Measurements from ENCODE around the gene SLC41A3. TPM values are rescaled to one million over a fixed set of nuclear protein-coding genes. Genes with fewer than 3 reads are reported as not detected.

Gene SLC41A3
- total RNA-seq, 2 donors from 2014 or later, result 31.1 to 34.0 TPM

GRCh38 chr3:126109146-126109879, 25.4 kb upstream of the SLC41A3 start:
- DNase-seq, result no peak
- intact Hi-C loops (cut with DNase I), result no loop called here

GRCh38 chr3:126108676-126109050, 24.7 kb upstream of the SLC41A3 start:
- intact Hi-C loops (cut with DNase I), result no loop called here
- DNase-seq (no peak), ATAC-seq (no peak)

More at GRCh38 chr3:126109146-126109879, 25.4 kb upstream of the SLC41A3 start:
- no peak for ATAC-seq

- no peak for DNase-seq
- no peak for ATAC-seq
- intact Hi-C loops (cut with DNase I), result no loop called here
These were observed 24.2 kb upstream of the SLC41A3 start for GRCh38 chr3:126107957-126108675.

- ATAC-seq (no peak), DNase-seq (no peak)
- intact Hi-C loops (cut with DNase I), result no loop called here
These were observed 23.4 kb upstream of the SLC41A3 start for GRCh38 chr3:126107203-126107939.

GRCh38 chr3:126106336-126107202, 22.6 kb upstream of the SLC41A3 start:
- intact Hi-C loops (cut with DNase I), result no loop called here
- DNase-seq (no peak), ATAC-seq (no peak)

- no peak for DNase-seq
- intact Hi-C loops (cut with DNase I), result no loop called here
- no peak for ATAC-seq
These were observed 21.8 kb upstream of the SLC41A3 start for GRCh38 chr3:126105691-126106187.

- no peak for ATAC-seq
- intact Hi-C loops (cut with DNase I), result no loop called here
- DNase-seq, result no peak
These were observed 21.1 kb upstream of the SLC41A3 start for GRCh38 chr3:126104742-126105605.

GRCh38 chr3:126104028-126104635, 20.2 kb upstream of the SLC41A3 start:
- ATAC-seq (no peak), DNase-seq (no peak)
- intact Hi-C loops (cut with DNase I), result no loop called here

GRCh38 chr3:126103121-126104027, 19.4 kb upstream of the SLC41A3 start:
- no peak for DNase-seq
- ATAC-seq, result no peak
- intact Hi-C loops (cut with DNase I), result no loop called here

- ATAC-seq (peak; percentile 72 to 77), DNase-seq (peak; percentile 65)
- intact Hi-C loops (cut with DNase I), result no loop called here
These were observed 18.6 kb upstream of the SLC41A3 start for GRCh38 chr3:126102530-126102951.

- peak in 1 of 2 donors; percentile 11 for ATAC-seq
- DNase-seq, result no peak
- intact Hi-C loops (cut with DNase I), result no loop called here
These were observed 18.1 kb upstream of the SLC41A3 start for GRCh38 chr3:126102011-126102410.

- ATAC-seq (peak; percentile 28 to 65), DNase-seq (peak; percentile 65)
- intact Hi-C loops (cut with DNase I), result no loop called here
These were observed 17.6 kb upstream of the SLC41A3 start for GRCh38 chr3:126101521-126101982.

- ATAC-seq (peak; percentile 34 to 48), DNase-seq (peak; percentile 45)
- intact Hi-C loops (cut with DNase I), result no loop called here
These were observed 16.8 kb upstream of the SLC41A3 start for GRCh38 chr3:126100634-126101301.

- no peak for ATAC-seq
- intact Hi-C loops (cut with DNase I), result no loop called here
- no peak for DNase-seq
These were observed 16.3 kb upstream of the SLC41A3 start for GRCh38 chr3:126100269-126100633.

- intact Hi-C loops (cut with DNase I), result no loop called here
- ATAC-seq (no peak), DNase-seq (no peak)
These were observed 14.5 kb upstream of the SLC41A3 start for GRCh38 chr3:126098391-126098858.

- ATAC-seq (no peak), DNase-seq (no peak)
- intact Hi-C loops (cut with DNase I), result no loop called here
These were observed 13.9 kb upstream of the SLC41A3 start for GRCh38 chr3:126097801-126098200.

Measured in left cardiac atrium (tissue), 4 donors.